Coronary artery (tissue), 2 donors: ENCODE results near the gene MUC5AC.

Experiments
- DNase-seq: peaks from one replicate; pipeline ENCODE4 v3.0.0-alpha.2; 2017; ENCODE audit warnings: low spot score
- H3K27ac ChIP-seq, 2 donors: fragments of 200-600 bp; sonication (generic); one replicate each; pipeline ENCODE4 v1.5.1; 2016 to 2019
- H3K4me3 ChIP-seq: fragments of 200-600 bp; sonication (generic); 2 replicates; pipeline ENCODE4 v1.5.1; 2016; ENCODE audit warnings: mild to moderate bottlenecking, moderate library complexity
- CTCF ChIP-seq: fragments of 200-600 bp; sonication (generic); IDR thresholded peaks from one replicate; pipeline ENCODE4 v1.5.1; 2019; ENCODE audit warnings: antibody characterized with exemption

Gene MUC5AC

GRCh38 chr11:1202776-1203504 lies 45.2 kb downstream of the MUC5AC start:
- peak; percentile 96 for TF ChIP-seq CTCF
- DNase-seq, result peak; percentile 70
- no peak overlapping the region for H3K27ac ChIP-seq
- no peak overlapping the region for H3K4me3 ChIP-seq

- DNase-seq, result peak; percentile 74
- Histone ChIP-seq H3K27ac (no peak overlapping the region), H3K4me3 (no peak overlapping the region)
- no peak for TF ChIP-seq CTCF
These were observed 45.9 kb downstream of the MUC5AC start for GRCh38 chr11:1203505-1204271.

GRCh38 chr11:1204381-1205101 lies 46.8 kb downstream of the MUC5AC start:
- DNase-seq, result peak; percentile 58
- Histone ChIP-seq H3K27ac (no peak overlapping the region), H3K4me3 (no peak overlapping the region)
- no peak for TF ChIP-seq CTCF

GRCh38 chr11:1205121-1205986 lies 47.6 kb downstream of the MUC5AC start:
- no peak overlapping the region for H3K4me3 ChIP-seq
- H3K27ac ChIP-seq, result no peak overlapping the region
- no peak for DNase-seq
- TF ChIP-seq CTCF, result no peak

- Histone ChIP-seq H3K4me3 (no peak overlapping the region), H3K27ac (no peak overlapping the region)
- DNase-seq, result no peak
- no peak for TF ChIP-seq CTCF
These were observed 48.2 kb downstream of the MUC5AC start for GRCh38 chr11:1205987-1206331.

- DNase-seq, result no peak
- no peak for TF ChIP-seq CTCF
- Histone ChIP-seq H3K27ac (no peak overlapping the region), H3K4me3 (no peak overlapping the region)
These were observed 48.9 kb downstream of the MUC5AC start for GRCh38 chr11:1206391-1207271.
